Neural cell (in vitro differentiated cells): ENCODE results near the gene SLC22A14.
"Not testable (repeated sequence)": the region's sequence is repeated elsewhere in the genome, so short reads cannot be mapped to it uniquely, and the experiment has no call there.

Experiments
- CTCF ChIP-seq: fragments of 450-650 bp; IDR thresholded peaks from 2 replicates; pipeline ENCODE4 v1.5.1; 2014; ENCODE audit warnings: antibody characterized with exemption, mild to moderate bottlenecking, moderate library complexity; ENCODE audit not compliant: poor library complexity, severe bottlenecking
- EP300 ChIP-seq: fragments of 450-650 bp; conservative IDR thresholded peaks from 2 replicates; pipeline ENCODE4 v1.6.1; 2014; ENCODE audit warnings: antibody characterized with exemption, mild to moderate bottlenecking, moderate library complexity; ENCODE audit not compliant: poor library complexity, severe bottlenecking
- EZH2 ChIP-seq: fragments of 200-600, 300-800 bp; shearing (Covaris generic), sonication (generic); IDR thresholded peaks from 2 replicates; pipeline ENCODE4 v1.6.1; 2014; ENCODE audit warnings: antibody characterized with exemption, low read length, borderline replicate concordance, mild to moderate bottlenecking; ENCODE audit not compliant: insufficient read depth, poor library complexity, severe bottlenecking
- RAD21 ChIP-seq: fragments of 450-650 bp; conservative IDR thresholded peaks from 2 replicates; pipeline ENCODE4 v1.6.1; 2014; ENCODE audit warnings: antibody characterized with exemption, mild to moderate bottlenecking, moderate library complexity
- TAF1 ChIP-seq: IDR thresholded peaks from 2 replicates; pipeline ENCODE4 v1.6.1; 2012; ENCODE audit warnings: low read depth

- TF ChIP-seq RAD21, EZH2, EP300, TAF1, CTCF: not testable (repeated sequence)
These were observed 7.5 kb downstream of the SLC22A14 start for GRCh38 chr3:38289286-38290217.
